HCT116 (cell line): ENCODE results near the gene SMOC1. TPM values are rescaled to one million over a fixed set of nuclear protein-coding genes. Genes with fewer than 3 reads are reported as not detected.

Source experiments
- ATAC-seq: fragments of 200-7000 bp; cut with Tn5 transposase; 2 replicates; pipeline ENCODE4 v1.9.1; 2020; ENCODE audit warnings: mild to moderate bottlenecking, moderate library complexity
- BruUV-seq: library from RNA; stranded (reverse); fragments of 400-500 nt; replicated peaks from 2 replicates; lab custom pipeline; 2021; lab: Mats Ljungman, UMichigan
- CTCF ChIA-PET: fragments of 300-600 bp; sonication (Branson Sonifier 250); formaldehyde crosslinking; loops from one replicate; lab custom pipeline; 2021; ENCODE audit warnings: antibody characterized with exemption; lab: Charles Lee
- POLR2A ChIA-PET: fragments of 300-600, 350-600 bp; sonication (Branson Sonifier 250); formaldehyde crosslinking; loops from one replicate; lab custom pipeline; 2021; ENCODE audit warnings: antibody characterized with exemption; lab: Charles Lee
- RAD21 ChIA-PET, 2 experiments: fragments of 300-600 bp; sonication (Branson Sonifier 250); formaldehyde crosslinking; loops; one replicate each; lab custom pipeline; 2023; ENCODE audit warnings: low total read pairs in 2 of 2; ENCODE audit not compliant: uncharacterized antibody in 2 of 2, unreplicated experiment in 2 of 2, low non-redundant PET in 1 of 2; lab: Charles Lee
- DNase-seq: peaks from one replicate; pipeline ENCODE4 v3.0.0-alpha.2; 2010; ENCODE audit warnings: low read depth, low spot score
- H2AFZ ChIP-seq: fragments of 200-600 bp; shearing (Covaris generic), sonication (generic); 2 replicates; pipeline ENCODE4 v1.6.1; 2017; ENCODE audit warnings: low read depth, mixed run types, mixed read lengths, antibody characterized with exemption, low read length; ENCODE audit not compliant: poor library complexity, severe bottlenecking
- H3K27ac ChIP-seq: 2 replicates; pipeline ENCODE4 v1.5.1; 2012; ENCODE audit warnings: low read depth, low read length
- H3K27me3 ChIP-seq: fragments of 200-600 bp; sonication (generic); 2 replicates; pipeline ENCODE4 v1.6.1; 2016; ENCODE audit warnings: mixed run types, low read length, mixed read lengths; ENCODE audit not compliant: insufficient read depth
- H3K36me3 ChIP-seq, 2 experiments: fragments of 200-500 bp in 1 of 2; fragments of 200-600 bp in 1 of 2; sonication (Bioruptor generic) in 1 of 2; sonication (generic) in 1 of 2; 2 replicates each; pipeline versions ENCODE4 v1.5.1 to v1.6.1; 2014 to 2016; ENCODE audit warnings: low read length in 2 of 2, inconsistent platforms in 1 of 2, mixed read lengths in 1 of 2, mixed run types in 1 of 2; ENCODE audit not compliant: insufficient read depth in 2 of 2, control insufficient read depth in 1 of 2
- H3K4me1 ChIP-seq, 2 experiments: fragments of 200-600 bp in 1 of 2; sonication (generic) in 1 of 2; 2 replicates each; pipeline versions ENCODE4 v1.5.1 to v1.6.1; 2012 to 2017; ENCODE audit warnings: low read length in 2 of 2, inconsistent platforms in 1 of 2, mild to moderate bottlenecking in 1 of 2, mixed read lengths in 1 of 2, mixed run types in 1 of 2, moderate library complexity in 1 of 2; ENCODE audit not compliant: insufficient read depth in 2 of 2, control insufficient read depth in 1 of 2
- H3K4me2 ChIP-seq: fragments of 200-600 bp; sonication (generic); 2 replicates; pipeline ENCODE4 v1.6.1; 2017; ENCODE audit warnings: mixed run types, low read length, mixed read lengths
- H3K4me3 ChIP-seq, 2 experiments: fragments of 200-600 bp in 1 of 2; sonication (generic) in 1 of 2; replicated peaks in 1 of 2; 2 replicates each; pipeline ENCODE4 v1.5.1; 2011 to 2016; ENCODE audit warnings: low read length in 2 of 2, control low read depth in 1 of 2, low read depth in 1 of 2, mild to moderate bottlenecking in 1 of 2, mixed read lengths in 1 of 2, mixed run types in 1 of 2
- H3K79me2 ChIP-seq: fragments of 200-600 bp; sonication (generic); 2 replicates; pipeline ENCODE4 v1.6.1; 2017; ENCODE audit warnings: mild to moderate bottlenecking, mixed run types, low read length, moderate library complexity, mixed read lengths; ENCODE audit not compliant: insufficient read depth
- H3K9ac ChIP-seq: fragments of 200-600 bp; sonication (generic); 2 replicates; pipeline ENCODE4 v1.6.1; 2016; ENCODE audit warnings: low read length, mixed read lengths
- H3K9me2 ChIP-seq: fragments of 200-600 bp; sonication (generic), shearing (Covaris generic); 2 replicates; pipeline ENCODE4 v1.6.1; 2017; ENCODE audit warnings: mixed run types, mild to moderate bottlenecking, moderate library complexity; ENCODE audit not compliant: insufficient read depth
- H3K9me3 ChIP-seq, 2 experiments: fragments of 200-500 bp in 1 of 2; fragments of 200-600 bp in 1 of 2; sonication (Bioruptor generic) in 1 of 2; sonication (generic) in 1 of 2; 2 replicates each; pipeline ENCODE4 v1.6.1; 2014 to 2017; ENCODE audit warnings: low read length in 2 of 2, mixed read lengths in 2 of 2, inconsistent platforms in 1 of 2, low read depth in 1 of 2, mild to moderate bottlenecking in 1 of 2, mixed run types in 1 of 2, moderate library complexity in 1 of 2; ENCODE audit not compliant: control insufficient read depth in 1 of 2, insufficient read depth in 1 of 2
- H4K20me1 ChIP-seq: fragments of 200-600 bp; sonication (generic), shearing (Covaris generic); 2 replicates; pipeline ENCODE4 v1.6.1; 2017; ENCODE audit warnings: mixed run types, mild to moderate bottlenecking, moderate library complexity; ENCODE audit not compliant: insufficient read depth
- CEBPB ChIP-seq: IDR thresholded peaks from 2 replicates; pipeline ENCODE4 v1.6.1; 2012; ENCODE audit warnings: low read depth
- EGR1 ChIP-seq: IDR thresholded peaks from 2 replicates; pipeline ENCODE4 v1.6.1; 2012; ENCODE audit warnings: low read depth
- EZH2phosphoT487 ChIP-seq: fragments of 200-600 bp; IDR thresholded peaks from 2 replicates; pipeline ENCODE4 v1.6.1; 2018; ENCODE audit warnings: antibody characterized with exemption, borderline replicate concordance
- JUND ChIP-seq: IDR thresholded peaks from 2 replicates; pipeline ENCODE4 v1.6.1; 2012
- POLR2AphosphoS5 ChIP-seq: IDR thresholded peaks from 2 replicates; pipeline ENCODE4 v1.6.1; 2011; ENCODE audit warnings: mild to moderate bottlenecking, low read depth, low read length, moderate library complexity
- SIN3A ChIP-seq: IDR thresholded peaks from 2 replicates; pipeline ENCODE4 v1.6.1; 2012; ENCODE audit warnings: low read depth
- SP1 ChIP-seq: IDR thresholded peaks from 2 replicates; pipeline ENCODE4 v1.6.1; 2012; ENCODE audit warnings: low read depth
- SRF ChIP-seq: IDR thresholded peaks from 2 replicates; pipeline ENCODE4 v1.6.1; 2012; ENCODE audit warnings: low read depth
- TCF7L2 ChIP-seq: IDR thresholded peaks from 2 replicates; pipeline ENCODE4 v1.7.0; 2011; ENCODE audit warnings: borderline replicate concordance, inconsistent platforms; ENCODE audit not compliant: insufficient read depth, insufficient read length; ENCODE audit errors: extremely low read depth
- YY1 ChIP-seq: IDR thresholded peaks from 2 replicates; pipeline ENCODE4 v1.6.1; 2011; ENCODE audit warnings: low read length, low read depth, moderate library complexity, mild to moderate bottlenecking; ENCODE audit not compliant: insufficient replicate concordance; ENCODE audit errors: extremely low read depth
- ZFX ChIP-seq: fragments of 450-650 bp; IDR thresholded peaks from 2 replicates; pipeline ENCODE4 v1.6.1; 2017
- intact Hi-C: fragments of 100-400 bp; cut with micrococcal nuclease; formaldehyde crosslinking; loops from 2 replicates; pipeline ENCODE4 v1.10.0; 2022
- total RNA-seq: library from RNA; stranded (reverse); gene quantifications from one replicate; pipeline ENCODE4 v1.2.1, GENCODE V29; 2021; ENCODE audit not compliant: unreplicated experiment
- TF ChIP-seq, protein P1 (sequence below): IDR thresholded peaks from 2 replicates; pipeline ENCODE4 v1.6.1; 2011; ENCODE audit warnings: mild to moderate bottlenecking, low read length, moderate library complexity; ENCODE audit not compliant: insufficient replicate concordance; ENCODE audit errors: extremely low read depth
- TF ChIP-seq, protein P2 (sequence below), 3 experiments: fragments of 200-600 bp in 1 of 3; sonication (generic) in 1 of 3; IDR thresholded peaks in 2 of 3; conservative IDR thresholded peaks in 1 of 3; 2 replicates each; pipeline ENCODE4 v1.5.1; 2012 to 2017; ENCODE audit warnings: low read depth in 2 of 3, low read length in 2 of 3, antibody characterized with exemption in 1 of 3, borderline replicate concordance in 1 of 3, control low read depth in 1 of 3, mild to moderate bottlenecking in 1 of 3, mixed read lengths in 1 of 3, mixed run types in 1 of 3, moderate library complexity in 1 of 3; ENCODE audit not compliant: insufficient read depth in 1 of 3
- TF ChIP-seq, protein P3 (sequence below): IDR thresholded peaks from 2 replicates; pipeline ENCODE4 v1.6.1; 2012

SMOC1 gene
- total RNA-seq, 1 experiment from 2014 or later, result not detected

DNA sequence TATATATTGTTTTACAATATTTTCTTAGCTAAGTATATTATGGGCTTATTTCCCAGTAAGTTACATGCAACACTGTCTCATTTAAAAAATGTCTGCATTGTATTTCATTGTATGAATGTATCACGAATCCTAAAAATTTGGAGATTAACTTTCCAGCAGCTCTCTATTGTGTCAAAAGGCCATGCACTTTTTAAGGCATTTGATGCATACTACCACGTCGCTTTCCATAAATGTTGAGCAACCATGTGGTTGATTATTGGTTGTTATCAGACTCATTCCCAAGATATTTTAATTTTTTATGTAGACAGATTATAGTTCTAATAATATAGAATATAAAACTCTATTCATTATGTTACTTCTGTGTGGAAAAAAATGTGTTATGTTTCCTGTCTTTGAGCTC, 79.9 kb downstream of the SMOC1 start (continued):
- TF ChIP-seq CEBPB, result no peak
- no peak for TF ChIP-seq TCF7L2

DNA sequence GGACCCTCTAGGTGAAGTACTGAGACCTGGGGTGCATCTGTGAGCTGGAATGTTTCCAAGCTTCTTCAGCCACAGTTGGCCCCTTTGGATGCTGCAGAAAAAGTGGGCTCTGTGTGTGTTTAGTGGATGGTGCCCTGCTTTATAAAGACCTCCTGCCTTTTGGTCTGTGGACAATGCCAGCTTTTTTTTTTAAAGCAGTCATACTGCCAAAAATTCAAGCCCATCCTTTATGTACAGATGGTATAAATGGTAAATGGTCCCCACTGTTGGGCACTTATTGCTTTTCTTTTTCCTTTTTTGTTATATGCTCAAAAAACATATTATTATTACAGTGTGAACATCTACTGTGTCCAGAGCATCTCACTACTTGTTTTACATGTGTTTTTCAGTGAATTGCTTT, 81.1 kb downstream of the SMOC1 start:
- intact Hi-C loops, result no loop called here
- no TSS peak for BruUV-seq

More for the DNA sequence above, 81.1 kb downstream of the SMOC1 start:
- ATAC-seq, result no peak
- H3K27ac ChIP-seq, result no peak overlapping the region
- RAD21 ChIA-PET, result no interaction called here
- H3K9me2 ChIP-seq, result no peaks in the 10 kb centered on the region
- no peak overlapping the region for H3K4me2 ChIP-seq
- no peaks in the 10 kb centered on the region for H3K36me3 ChIP-seq
- H4K20me1 ChIP-seq, result no peaks in the 10 kb centered on the region; the same call in 1 of the 2 replicates
- POLR2A ChIA-PET, result no interaction called here
- H3K4me1 ChIP-seq, result no peaks in the 10 kb centered on the region
- H3K9me3 ChIP-seq, result no peaks in the 10 kb centered on the region
- DNase-seq, result no peak
- H2AFZ ChIP-seq, result no peak overlapping the region
- peaks cover 27% of the 10 kb centered on the region for H3K27me3 ChIP-seq
- TF ChIP-seq SIN3A (no peak), SP1 (no peak), POLR2AphosphoS5 (no peak), EGR1 (no peak), TCF7L2 (no peak), EZH2phosphoT487 (no peak), CEBPB (no peak), YY1 (no peak), JUND (no peak), SRF (no peak), ZFX (no peak)
- TF ChIP-seq, protein P1, sequence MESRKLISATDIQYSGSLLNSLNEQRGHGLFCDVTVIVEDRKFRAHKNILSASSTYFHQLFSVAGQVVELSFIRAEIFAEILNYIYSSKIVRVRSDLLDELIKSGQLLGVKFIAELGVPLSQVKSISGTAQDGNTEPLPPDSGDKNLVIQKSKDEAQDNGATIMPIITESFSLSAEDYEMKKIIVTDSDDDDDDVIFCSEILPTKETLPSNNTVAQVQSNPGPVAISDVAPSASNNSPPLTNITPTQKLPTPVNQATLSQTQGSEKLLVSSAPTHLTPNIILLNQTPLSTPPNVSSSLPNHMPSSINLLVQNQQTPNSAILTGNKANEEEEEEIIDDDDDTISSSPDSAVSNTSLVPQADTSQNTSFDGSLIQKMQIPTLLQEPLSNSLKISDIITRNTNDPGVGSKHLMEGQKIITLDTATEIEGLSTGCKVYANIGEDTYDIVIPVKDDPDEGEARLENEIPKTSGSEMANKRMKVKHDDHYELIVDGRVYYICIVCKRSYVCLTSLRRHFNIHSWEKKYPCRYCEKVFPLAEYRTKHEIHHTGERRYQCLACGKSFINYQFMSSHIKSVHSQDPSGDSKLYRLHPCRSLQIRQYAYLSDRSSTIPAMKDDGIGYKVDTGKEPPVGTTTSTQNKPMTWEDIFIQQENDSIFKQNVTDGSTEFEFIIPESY, result no peak
- TF ChIP-seq, protein P2, sequence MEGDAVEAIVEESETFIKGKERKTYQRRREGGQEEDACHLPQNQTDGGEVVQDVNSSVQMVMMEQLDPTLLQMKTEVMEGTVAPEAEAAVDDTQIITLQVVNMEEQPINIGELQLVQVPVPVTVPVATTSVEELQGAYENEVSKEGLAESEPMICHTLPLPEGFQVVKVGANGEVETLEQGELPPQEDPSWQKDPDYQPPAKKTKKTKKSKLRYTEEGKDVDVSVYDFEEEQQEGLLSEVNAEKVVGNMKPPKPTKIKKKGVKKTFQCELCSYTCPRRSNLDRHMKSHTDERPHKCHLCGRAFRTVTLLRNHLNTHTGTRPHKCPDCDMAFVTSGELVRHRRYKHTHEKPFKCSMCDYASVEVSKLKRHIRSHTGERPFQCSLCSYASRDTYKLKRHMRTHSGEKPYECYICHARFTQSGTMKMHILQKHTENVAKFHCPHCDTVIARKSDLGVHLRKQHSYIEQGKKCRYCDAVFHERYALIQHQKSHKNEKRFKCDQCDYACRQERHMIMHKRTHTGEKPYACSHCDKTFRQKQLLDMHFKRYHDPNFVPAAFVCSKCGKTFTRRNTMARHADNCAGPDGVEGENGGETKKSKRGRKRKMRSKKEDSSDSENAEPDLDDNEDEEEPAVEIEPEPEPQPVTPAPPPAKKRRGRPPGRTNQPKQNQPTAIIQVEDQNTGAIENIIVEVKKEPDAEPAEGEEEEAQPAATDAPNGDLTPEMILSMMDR (IDR thresholded peaks at IDR 0.05 in 2 of 3, conservative IDR thresholded peaks at IDR 0.05 in 1 of 3; ENCODE audit: borderline replicate concordance in 1 of 3, insufficient read depth in 1 of 3, low read depth in 2 of 3, low read length in 2 of 3), result no peak
- TF ChIP-seq, protein P3, sequence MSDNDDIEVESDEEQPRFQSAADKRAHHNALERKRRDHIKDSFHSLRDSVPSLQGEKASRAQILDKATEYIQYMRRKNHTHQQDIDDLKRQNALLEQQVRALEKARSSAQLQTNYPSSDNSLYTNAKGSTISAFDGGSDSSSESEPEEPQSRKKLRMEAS, result no peak
- TF ChIP-seq, all 23 proteins: peak for 0
- H3K9ac ChIP-seq, result no peak overlapping the region
- H3K79me2 ChIP-seq, result no peaks in the 10 kb centered on the region
- CTCF ChIA-PET, result no interaction called here
- no peak overlapping the region for H3K4me3 ChIP-seq
